Activated naive CD4-positive, alpha-beta T cell treated with anti-CD3 and anti-CD28 coated beads, Interleukin-2, amount 50 U/mL, for 24 hours (primary cell): Measurements from ENCODE around the gene SPTLC1.
A peak's percentile ranks its signal among the peaks of the same experiment; 100 is the strongest.
"Not testable (repeated sequence)": the region's sequence is repeated elsewhere in the genome, so short reads cannot be mapped to it uniquely, and the experiment has no call there.

Experiments
- H3K27ac Mint-ChIP-seq: one replicate; pipeline ENCODE4 v1.8.0; 2021; ENCODE audit warnings: mild to moderate bottlenecking, mixed read lengths
- H3K27me3 Mint-ChIP-seq: one replicate; pipeline ENCODE4 v1.8.0; 2021; ENCODE audit warnings: mixed read lengths
- H3K36me3 Mint-ChIP-seq: one replicate; pipeline ENCODE4 v1.8.0; 2021; ENCODE audit warnings: mixed read lengths
- H3K4me1 Mint-ChIP-seq: one replicate; pipeline ENCODE4 v1.8.0; 2021; ENCODE audit warnings: mixed read lengths
- H3K4me3 Mint-ChIP-seq: one replicate; pipeline ENCODE4 v1.8.0; 2021; ENCODE audit warnings: mild to moderate bottlenecking, mixed read lengths
- H3K9me3 Mint-ChIP-seq: one replicate; pipeline ENCODE4 v1.8.0; 2021; ENCODE audit warnings: mixed read lengths

SPTLC1 gene, protein sequence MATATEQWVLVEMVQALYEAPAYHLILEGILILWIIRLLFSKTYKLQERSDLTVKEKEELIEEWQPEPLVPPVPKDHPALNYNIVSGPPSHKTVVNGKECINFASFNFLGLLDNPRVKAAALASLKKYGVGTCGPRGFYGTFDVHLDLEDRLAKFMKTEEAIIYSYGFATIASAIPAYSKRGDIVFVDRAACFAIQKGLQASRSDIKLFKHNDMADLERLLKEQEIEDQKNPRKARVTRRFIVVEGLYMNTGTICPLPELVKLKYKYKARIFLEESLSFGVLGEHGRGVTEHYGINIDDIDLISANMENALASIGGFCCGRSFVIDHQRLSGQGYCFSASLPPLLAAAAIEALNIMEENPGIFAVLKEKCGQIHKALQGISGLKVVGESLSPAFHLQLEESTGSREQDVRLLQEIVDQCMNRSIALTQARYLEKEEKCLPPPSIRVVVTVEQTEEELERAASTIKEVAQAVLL

DNA sequence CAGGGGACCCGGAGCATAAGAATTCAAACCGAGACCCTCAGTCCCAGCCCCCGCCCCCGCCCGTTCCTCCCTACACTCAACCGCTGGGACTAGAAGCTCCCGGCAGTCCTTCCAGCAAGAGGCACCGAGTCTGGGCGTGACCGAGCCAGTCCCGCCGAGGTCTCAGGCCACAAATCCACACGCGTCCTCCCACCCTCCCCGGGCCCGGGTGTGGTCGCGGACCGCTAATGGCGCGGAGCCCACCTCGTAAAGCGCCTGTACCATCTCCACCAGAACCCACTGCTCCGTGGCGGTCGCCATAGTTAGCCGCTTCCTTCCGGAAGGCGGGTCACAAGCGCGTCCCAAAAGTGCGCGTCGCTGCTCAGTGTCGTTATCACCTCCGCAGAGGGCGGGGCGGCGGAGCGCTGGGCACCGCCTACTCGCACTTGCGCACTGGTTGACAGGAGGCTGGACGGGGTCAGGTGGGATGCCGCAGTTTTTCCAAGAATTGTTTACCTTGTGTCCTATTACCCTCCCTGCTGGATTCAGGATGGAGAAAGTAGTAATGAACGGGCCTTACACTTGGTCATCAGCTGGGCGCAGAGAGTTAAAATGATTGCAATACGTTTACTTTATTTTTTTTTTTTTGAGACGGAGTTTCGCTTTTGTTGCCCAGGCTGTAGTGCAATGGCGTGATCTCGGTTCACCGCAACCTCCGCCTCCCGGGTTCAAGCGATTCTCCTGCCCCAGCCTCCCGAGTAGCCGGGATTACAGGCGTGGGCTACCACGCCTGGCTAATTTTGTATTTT lies at the start of gene SPTLC1:
Gene SPTLC1 (minus strand): TSS at position 343 of the 788 bp plus-strand sequence. CDS start 43 bp downstream, at position 300.
- Mint-ChIP-seq H3K36me3 (peaks cover 12% of the 10 kb centered on the region), H3K27ac (peak within 1 kb of the TSS; percentile 95), H3K9me3 (no peaks in the 10 kb centered on the region), H3K27me3 (no peaks in the 10 kb centered on the region), H3K4me3 (peak within 1 kb of the TSS; percentile 92), H3K4me1 (peaks cover 45% of the 10 kb centered on the region)

- H3K27me3 Mint-ChIP-seq = peaks cover 2% of the 10 kb centered on the region
- H3K36me3 Mint-ChIP-seq = peaks cover 3% of the 10 kb centered on the region
- H3K4me3 Mint-ChIP-seq = no peak overlapping the region
- no peaks in the 10 kb centered on the region for H3K4me1 Mint-ChIP-seq
- no peak overlapping the region for H3K27ac Mint-ChIP-seq
- H3K9me3 Mint-ChIP-seq = peaks cover 18% of the 10 kb centered on the region
These were observed 49.8 kb upstream of the SPTLC1 start for GRCh38 chr9:92164975-92165374.

- no peaks in the 10 kb centered on the region for H3K4me1 Mint-ChIP-seq
- H3K36me3 Mint-ChIP-seq = peaks cover 3% of the 10 kb centered on the region
- no peak overlapping the region for H3K4me3 Mint-ChIP-seq
- H3K27me3 Mint-ChIP-seq = peaks cover 2% of the 10 kb centered on the region
- H3K27ac Mint-ChIP-seq = no peak overlapping the region
- H3K9me3 Mint-ChIP-seq = peaks cover 18% of the 10 kb centered on the region
These were observed 49.3 kb upstream of the SPTLC1 start for GRCh38 chr9:92164490-92164889.

GRCh38 chr9:92163276-92163675 lies 48.1 kb upstream of the SPTLC1 start:
- Mint-ChIP-seq H3K9me3 (peaks cover 18% of the 10 kb centered on the region), H3K36me3 (peaks cover 3% of the 10 kb centered on the region), H3K27me3 (peaks cover 8% of the 10 kb centered on the region), H3K4me3 (no peak overlapping the region), H3K27ac (no peak overlapping the region), H3K4me1 (no peaks in the 10 kb centered on the region)

DNA sequence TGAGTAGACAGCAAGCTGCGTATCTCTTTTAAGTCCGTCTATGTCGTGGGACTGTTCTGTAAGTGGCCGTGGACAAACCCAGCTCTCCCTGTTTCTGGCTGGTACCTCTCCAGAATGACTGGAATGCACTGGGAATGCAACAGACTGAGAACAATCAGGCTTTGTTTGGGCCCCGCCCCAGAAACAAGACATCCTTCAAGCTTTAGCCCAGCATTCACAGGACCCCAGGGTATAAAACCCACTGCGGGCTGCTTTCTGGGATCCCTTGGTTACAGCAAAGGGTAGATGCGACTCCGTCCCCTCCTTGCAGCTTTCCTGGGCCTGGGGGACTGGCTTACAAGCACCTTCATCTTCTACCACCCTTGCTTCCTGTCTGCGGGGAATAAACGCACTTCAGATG lies 45.6 kb upstream of the SPTLC1 start:
- Mint-ChIP-seq H3K27ac (no peak overlapping the region), H3K4me1 (no peaks in the 10 kb centered on the region), H3K27me3 (peaks cover 11% of the 10 kb centered on the region), H3K36me3 (peaks cover 2% of the 10 kb centered on the region), H3K4me3 (no peak overlapping the region), H3K9me3 (peaks cover 18% of the 10 kb centered on the region)

GRCh38 chr9:92159058-92159457 lies 43.8 kb upstream of the SPTLC1 start:
- Mint-ChIP-seq H3K27me3 (peaks cover 11% of the 10 kb centered on the region), H3K9me3 (peaks cover 2% of the 10 kb centered on the region), H3K4me3 (no peak overlapping the region), H3K27ac (no peak overlapping the region), H3K36me3 (no peaks in the 10 kb centered on the region), H3K4me1 (no peaks in the 10 kb centered on the region)

- Mint-ChIP-seq H3K27ac (no peak overlapping the region), H3K4me1 (no peaks in the 10 kb centered on the region), H3K27me3 (peaks cover 11% of the 10 kb centered on the region), H3K36me3 (no peaks in the 10 kb centered on the region), H3K4me3 (no peak overlapping the region), H3K9me3 (no peaks in the 10 kb centered on the region)
These were observed 42.9 kb upstream of the SPTLC1 start for GRCh38 chr9:92158097-92158601.

DNA sequence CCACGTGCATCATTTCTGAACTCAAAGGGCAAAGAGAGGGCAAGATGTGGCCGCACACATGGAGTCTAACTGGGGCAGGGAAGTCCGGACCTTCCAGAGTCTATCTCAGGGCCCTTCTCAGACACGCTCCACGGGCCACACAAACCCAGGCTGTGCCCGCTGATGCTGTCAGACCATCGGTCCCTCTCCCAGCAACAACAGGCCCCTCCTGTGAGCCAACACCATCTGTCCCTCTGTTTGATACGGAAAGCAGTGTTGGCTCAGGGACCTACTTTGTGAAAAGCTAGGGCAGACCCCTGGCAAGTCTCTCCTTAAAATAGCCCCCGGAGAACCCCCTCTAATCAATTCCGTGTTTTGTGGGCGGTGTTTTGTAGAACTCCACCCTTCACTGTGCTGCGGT lies 40.5 kb upstream of the SPTLC1 start:
- H3K4me1 Mint-ChIP-seq, H3K4me3 Mint-ChIP-seq, H3K27ac Mint-ChIP-seq: not testable (repeated sequence)

GRCh38 chr9:92155221-92155620 lies 40.0 kb upstream of the SPTLC1 start:
- H3K4me1 Mint-ChIP-seq = no peaks in the 10 kb centered on the region
- no peak overlapping the region for H3K27ac Mint-ChIP-seq
- no peaks in the 10 kb centered on the region for H3K9me3 Mint-ChIP-seq
- H3K4me3 Mint-ChIP-seq = no peak overlapping the region
- peaks cover 11% of the 10 kb centered on the region for H3K27me3 Mint-ChIP-seq
- no peaks in the 10 kb centered on the region for H3K36me3 Mint-ChIP-seq

More for the DNA sequence above, 40.5 kb upstream of the SPTLC1 start:
- not testable (repeated sequence) for H3K9me3 Mint-ChIP-seq, H3K36me3 Mint-ChIP-seq
- H3K27me3 Mint-ChIP-seq = peaks cover 11% of the 10 kb centered on the region

GRCh38 chr9:92153466-92154415 lies 38.5 kb upstream of the SPTLC1 start:
- H3K4me1 Mint-ChIP-seq, H3K36me3 Mint-ChIP-seq, H3K9me3 Mint-ChIP-seq, H3K27me3 Mint-ChIP-seq, H3K27ac Mint-ChIP-seq, H3K4me3 Mint-ChIP-seq: not testable (repeated sequence)

- no peaks in the 10 kb centered on the region for H3K36me3 Mint-ChIP-seq
- no peaks in the 10 kb centered on the region for H3K4me1 Mint-ChIP-seq
These were observed 36.6 kb upstream of the SPTLC1 start for GRCh38 chr9:92151691-92152393.

GRCh38 chr9:92150501-92151470 lies 35.6 kb upstream of the SPTLC1 start:
- H3K9me3 Mint-ChIP-seq, H3K36me3 Mint-ChIP-seq, H3K4me1 Mint-ChIP-seq, H3K27ac Mint-ChIP-seq, H3K4me3 Mint-ChIP-seq, H3K27me3 Mint-ChIP-seq: not testable (repeated sequence)

More at GRCh38 chr9:92151691-92152393, 36.6 kb upstream of the SPTLC1 start:
- no peaks in the 10 kb centered on the region for H3K9me3 Mint-ChIP-seq
- peaks cover 2% of the 10 kb centered on the region for H3K27me3 Mint-ChIP-seq
- no peak overlapping the region for H3K4me3 Mint-ChIP-seq
- no peak overlapping the region for H3K27ac Mint-ChIP-seq

DNA sequence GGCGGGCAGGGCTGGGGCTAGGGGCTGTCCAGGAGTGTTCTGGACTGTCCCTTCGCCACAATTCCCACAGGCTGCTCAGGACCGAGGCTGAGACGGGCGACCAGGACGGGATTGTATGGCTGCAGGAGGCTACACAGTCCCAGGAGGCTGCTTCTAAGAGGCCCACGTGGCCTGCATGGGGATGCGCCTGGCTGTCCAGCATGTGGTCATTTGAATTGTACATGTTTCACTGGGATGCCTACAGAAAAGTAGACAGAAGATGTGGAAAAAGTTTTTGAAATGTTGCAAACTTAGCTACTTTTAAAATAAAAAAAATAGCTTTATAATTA lies 32.6 kb upstream of the SPTLC1 start:
- Mint-ChIP-seq H3K27ac (no peak overlapping the region), H3K9me3 (no peaks in the 10 kb centered on the region), H3K27me3 (peaks cover 15% of the 10 kb centered on the region), H3K36me3 (no peaks in the 10 kb centered on the region), H3K4me3 (no peak overlapping the region), H3K4me1 (no peaks in the 10 kb centered on the region)
